GM10266 (cell line): ENCODE data around the gene FRMD1.

Experiments used
- DNase-seq: peaks from one replicate; pipeline ENCODE4 v3.0.0; 2012; ENCODE audit errors: extremely low spot score
- TF ChIP-seq, protein P1 (sequence below): IDR thresholded peaks from 2 replicates; pipeline ENCODE4 v1.5.1; 2012; ENCODE audit warnings: mild to moderate bottlenecking, low read depth; ENCODE audit not compliant: control insufficient read depth, insufficient read depth; ENCODE audit errors: missing control alignments

The FRMD1 gene

DNA sequence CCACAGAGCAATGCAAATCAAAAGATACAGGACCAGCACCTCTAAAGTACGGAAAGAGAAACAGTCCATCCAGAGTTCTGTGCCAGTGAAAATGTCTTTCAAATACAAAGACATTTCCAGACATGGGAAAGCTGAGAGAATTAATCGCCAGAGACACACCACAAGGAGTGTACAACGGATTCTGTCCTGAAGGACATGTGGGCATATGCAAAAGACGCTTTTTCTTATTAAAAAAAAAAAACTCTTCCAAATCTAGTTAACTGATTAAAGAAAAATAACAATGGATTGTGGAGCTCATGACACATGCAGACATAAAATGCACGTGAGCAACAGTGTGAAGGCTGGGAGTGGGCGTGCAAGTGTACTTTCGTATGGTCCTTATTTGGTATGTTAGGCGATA, 58.8 kb downstream of the FRMD1 start:
- TF ChIP-seq, protein P1, sequence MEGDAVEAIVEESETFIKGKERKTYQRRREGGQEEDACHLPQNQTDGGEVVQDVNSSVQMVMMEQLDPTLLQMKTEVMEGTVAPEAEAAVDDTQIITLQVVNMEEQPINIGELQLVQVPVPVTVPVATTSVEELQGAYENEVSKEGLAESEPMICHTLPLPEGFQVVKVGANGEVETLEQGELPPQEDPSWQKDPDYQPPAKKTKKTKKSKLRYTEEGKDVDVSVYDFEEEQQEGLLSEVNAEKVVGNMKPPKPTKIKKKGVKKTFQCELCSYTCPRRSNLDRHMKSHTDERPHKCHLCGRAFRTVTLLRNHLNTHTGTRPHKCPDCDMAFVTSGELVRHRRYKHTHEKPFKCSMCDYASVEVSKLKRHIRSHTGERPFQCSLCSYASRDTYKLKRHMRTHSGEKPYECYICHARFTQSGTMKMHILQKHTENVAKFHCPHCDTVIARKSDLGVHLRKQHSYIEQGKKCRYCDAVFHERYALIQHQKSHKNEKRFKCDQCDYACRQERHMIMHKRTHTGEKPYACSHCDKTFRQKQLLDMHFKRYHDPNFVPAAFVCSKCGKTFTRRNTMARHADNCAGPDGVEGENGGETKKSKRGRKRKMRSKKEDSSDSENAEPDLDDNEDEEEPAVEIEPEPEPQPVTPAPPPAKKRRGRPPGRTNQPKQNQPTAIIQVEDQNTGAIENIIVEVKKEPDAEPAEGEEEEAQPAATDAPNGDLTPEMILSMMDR = no peak

DNA sequence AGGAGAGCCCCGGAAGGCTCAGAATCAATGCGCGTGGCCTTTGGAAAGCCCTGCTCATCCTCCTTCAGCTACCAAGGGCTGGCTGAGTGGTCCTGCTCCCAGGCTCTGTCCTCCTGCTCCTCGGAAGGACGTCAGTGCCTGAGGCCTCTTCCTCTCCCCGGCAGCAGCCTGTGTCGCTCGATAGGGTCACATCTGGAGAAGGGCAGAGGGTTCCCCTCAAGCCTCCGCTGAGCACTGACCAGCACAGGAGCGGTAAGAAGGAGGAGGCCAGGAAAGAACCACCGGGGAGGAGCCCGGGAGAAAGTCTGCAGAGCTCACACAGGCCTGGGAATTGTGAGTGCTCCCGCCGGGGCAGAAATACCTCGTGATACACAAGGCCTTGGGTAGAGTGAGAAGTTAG, 60.3 kb downstream of the FRMD1 start:
- TF ChIP-seq, protein P1 = no peak
- DNase-seq = no peak

More for the DNA sequence above, 58.8 kb downstream of the FRMD1 start:
- no peak for DNase-seq

- no peak for DNase-seq
- TF ChIP-seq, protein P1 = no peak
Observed at GRCh38 chr6:168017629-168018028, 61.4 kb downstream of the FRMD1 start.

- no peak for DNase-seq
- TF ChIP-seq, protein P1 = no peak
Observed at GRCh38 chr6:168016721-168017525, 62.1 kb downstream of the FRMD1 start.

DNA sequence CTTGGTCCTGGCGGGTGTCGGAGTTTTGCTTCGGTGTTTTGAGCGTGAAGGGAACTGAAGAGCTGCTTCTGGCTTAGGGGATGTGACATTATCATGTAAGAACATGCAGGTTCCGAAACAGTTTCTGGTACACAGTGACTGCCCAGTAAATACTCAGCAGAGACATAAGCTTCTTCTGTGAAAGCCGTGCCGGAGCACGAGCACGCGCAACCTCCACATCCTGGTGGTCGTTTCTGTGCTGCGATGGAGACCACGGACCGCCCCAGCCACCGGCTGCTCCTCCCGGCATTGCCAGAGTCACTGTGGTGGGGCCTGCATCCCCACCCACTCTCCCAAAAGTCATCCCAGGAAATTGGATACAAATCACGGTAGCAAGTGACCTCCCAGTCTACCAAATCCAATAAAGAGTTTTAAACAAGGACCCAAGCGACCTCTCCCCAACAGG, 62.8 kb downstream of the FRMD1 start:
- TF ChIP-seq, protein P1 = no peak
- DNase-seq = no peak

DNA sequence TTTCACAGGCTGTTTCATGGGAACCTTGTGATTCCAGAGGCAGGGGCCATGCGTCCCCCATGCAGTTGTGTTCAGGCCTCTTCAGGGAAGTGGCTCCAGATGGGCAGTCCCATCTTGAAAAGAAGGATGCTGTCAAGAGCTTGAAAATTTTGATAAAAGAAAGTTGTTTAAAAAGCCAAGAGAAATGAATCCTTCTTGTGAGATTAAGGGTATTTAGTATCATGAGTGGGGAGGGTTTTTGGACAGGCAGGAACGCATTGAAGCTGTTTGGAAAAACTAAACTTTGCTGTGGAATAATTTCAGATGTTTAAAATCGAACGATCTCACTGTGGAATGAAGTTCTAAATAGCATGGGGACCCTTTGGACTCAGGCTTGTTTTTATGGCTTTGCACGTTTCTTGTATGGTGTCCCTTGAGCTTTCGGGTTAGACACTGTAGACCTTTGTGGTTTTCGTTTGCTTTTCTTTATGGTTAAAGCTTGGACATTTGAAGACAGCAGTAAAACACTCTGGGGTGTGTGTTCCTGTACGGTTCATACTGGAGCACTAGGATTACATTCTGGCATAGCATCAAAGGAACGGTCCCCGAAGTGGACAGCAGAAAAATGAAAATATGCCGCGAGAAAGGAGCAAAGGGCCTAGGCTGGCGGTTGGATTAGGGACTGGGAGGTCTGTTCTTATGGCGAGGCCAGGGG, 63.4 kb downstream of the FRMD1 start:
- TF ChIP-seq, protein P1 = no peak
- DNase-seq = no peak

DNA sequence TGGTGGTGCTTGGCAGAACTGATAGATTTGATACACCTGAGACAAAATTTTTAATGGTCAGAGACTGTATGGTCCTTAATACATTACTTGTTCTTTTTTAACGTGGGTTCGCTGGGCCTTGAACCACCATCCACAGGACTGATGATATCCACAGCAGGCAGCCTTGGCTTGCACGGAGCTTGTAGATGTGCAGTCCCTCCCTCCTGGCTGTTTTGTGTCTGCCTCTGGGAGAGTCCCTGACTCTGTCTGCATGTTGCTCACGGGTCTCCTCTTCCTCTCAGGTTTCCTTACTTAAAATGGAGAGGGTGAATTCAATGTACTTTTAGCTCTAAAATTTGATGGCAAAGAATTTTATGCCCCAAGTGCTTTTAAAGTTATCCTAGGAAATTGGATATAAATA, 64.0 kb downstream of the FRMD1 start:
- DNase-seq = no peak
- TF ChIP-seq, protein P1 = no peak
